Smooth muscle cell (in vitro differentiated cells): ENCODE data around the gene GNPTG. TPM values are rescaled to one million over a fixed set of nuclear protein-coding genes. Genes with fewer than 3 reads are reported as not detected.

Experiments used
- DNase-seq: peaks from one replicate; lab custom pipeline; 2025; ENCODE audit not compliant: unreplicated experiment; lab: John Stamatoyannopoulos, UW
- H2AFZ ChIP-seq: fragments of 200-600 bp; sonication (generic); 2 replicates; pipeline ENCODE4 v1.6.0; 2016; ENCODE audit warnings: antibody characterized with exemption, low read depth, mild to moderate bottlenecking
- H3F3A ChIP-seq: fragments of 200-600 bp; sonication (generic); 2 replicates; pipeline ENCODE4 v1.6.0; 2017; ENCODE audit warnings: antibody characterized with exemption, low read depth
- H3K27ac ChIP-seq: fragments of 200-600 bp; sonication (generic); 2 replicates; pipeline ENCODE4 v1.5.1; 2016; ENCODE audit warnings: low read depth, mild to moderate bottlenecking
- H3K27me3 ChIP-seq: fragments of 200-600 bp; sonication (generic); 2 replicates; pipeline ENCODE4 v1.6.1; 2016; ENCODE audit warnings: low read depth, mild to moderate bottlenecking
- H3K36me3 ChIP-seq: fragments of 200-600 bp; sonication (generic); 2 replicates; pipeline ENCODE4 v1.5.1; 2016; ENCODE audit warnings: low read depth
- H3K4me1 ChIP-seq: fragments of 200-600 bp; sonication (generic); 2 replicates; pipeline ENCODE4 v1.5.1; 2016; ENCODE audit warnings: low read depth
- H3K4me2 ChIP-seq: fragments of 200-600 bp; sonication (generic); 2 replicates; pipeline ENCODE4 v1.6.0; 2016; ENCODE audit warnings: mild to moderate bottlenecking
- H3K4me3 ChIP-seq: fragments of 200-600 bp; sonication (generic); 2 replicates; pipeline ENCODE4 v1.5.1; 2016; ENCODE audit warnings: mild to moderate bottlenecking
- H3K79me2 ChIP-seq: fragments of 200-600 bp; sonication (generic); 2 replicates; pipeline ENCODE4 v1.6.0; 2016; ENCODE audit warnings: low read depth, mild to moderate bottlenecking
- H3K9ac ChIP-seq: fragments of 200-600 bp; sonication (generic); 2 replicates; pipeline ENCODE4 v1.6.0; 2016; ENCODE audit warnings: low read depth
- H3K9me3 ChIP-seq: fragments of 200-600 bp; sonication (generic); replicated peaks from 2 replicates; pipeline ENCODE4 v1.5.1; 2016; ENCODE audit warnings: low read depth
- H4K20me1 ChIP-seq: fragments of 200-600 bp; sonication (generic); 2 replicates; pipeline ENCODE4 v1.6.0; 2016; ENCODE audit warnings: low read depth
- CTCF ChIP-seq: fragments of 200-600 bp; sonication (generic); IDR thresholded peaks from 2 replicates; pipeline ENCODE4 v1.5.1; 2017; ENCODE audit warnings: borderline replicate concordance, mild to moderate bottlenecking, antibody characterized with exemption; ENCODE audit not compliant: insufficient read depth, poor library complexity, severe bottlenecking
- WGBS: methylation state at CpG from one replicate; pipeline ENCODE4 v1.1.7; 2016; ENCODE audit warnings: low lambda C conversion rate; 5-methylcytosine and 5-hydroxymethylcytosine counted together
- polyA plus RNA-seq: library from polyadenylated mRNA; unstranded; fragments of >200 nt; fragmentation: Nextera tagmentation; extraction: Ambion mirVana; gene quantifications from 2 replicates; pipeline ENCODE4 v1.2.1, GENCODE V29; 2016
- total RNA-seq: library from RNA; depleted of rRNA; stranded (reverse); fragments of >200 nt; gene quantifications from 2 replicates; pipeline ENCODE4 v1.2.3, GENCODE V29; 2014

Gene GNPTG
- total and polyA plus RNA-seq, 2 experiments from 2014 or later, result 28.0 to 73.3 TPM

DNA sequence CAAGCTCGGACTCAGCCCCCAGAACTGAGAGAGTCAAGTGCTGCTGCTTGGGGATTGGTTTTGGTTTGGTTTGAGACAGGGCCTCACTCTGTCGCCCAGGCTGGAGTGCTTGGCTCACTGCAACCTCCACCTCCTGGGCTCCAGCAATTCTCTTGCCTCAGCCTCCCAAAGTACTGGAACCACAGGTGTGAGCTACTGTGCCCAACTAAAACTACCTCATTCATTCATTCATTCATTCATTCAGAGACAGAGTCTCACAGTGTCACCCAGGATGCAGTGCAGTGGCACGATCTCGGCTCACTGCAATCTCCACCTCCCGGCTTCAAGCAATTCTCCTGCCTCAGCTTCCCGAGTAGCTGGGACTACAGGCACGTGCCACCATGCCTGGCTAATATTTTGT, 38.0 kb downstream of the GNPTG start:
- H3K4me2 ChIP-seq, result no peak overlapping the region
- no peaks in the 10 kb centered on the region for H3K36me3 ChIP-seq
- 95% methylated on average over 7 of the region's 7 CpGs for WGBS
- H3K9ac ChIP-seq, result no peak overlapping the region
- no peaks in the 10 kb centered on the region for H3K79me2 ChIP-seq
- no peak for DNase-seq
- H4K20me1 ChIP-seq, result no peaks in the 10 kb centered on the region
- H3K27ac ChIP-seq, result no peak overlapping the region
- no peak for TF ChIP-seq CTCF
- no peaks in the 10 kb centered on the region for H3F3A ChIP-seq
- no peaks in the 10 kb centered on the region for H3K4me1 ChIP-seq
- H3K9me3 ChIP-seq, result no peaks in the 10 kb centered on the region
- H3K4me3 ChIP-seq, result no peak overlapping the region
- H3K27me3 ChIP-seq, result no peaks in the 10 kb centered on the region
- no peak overlapping the region for H2AFZ ChIP-seq

DNA sequence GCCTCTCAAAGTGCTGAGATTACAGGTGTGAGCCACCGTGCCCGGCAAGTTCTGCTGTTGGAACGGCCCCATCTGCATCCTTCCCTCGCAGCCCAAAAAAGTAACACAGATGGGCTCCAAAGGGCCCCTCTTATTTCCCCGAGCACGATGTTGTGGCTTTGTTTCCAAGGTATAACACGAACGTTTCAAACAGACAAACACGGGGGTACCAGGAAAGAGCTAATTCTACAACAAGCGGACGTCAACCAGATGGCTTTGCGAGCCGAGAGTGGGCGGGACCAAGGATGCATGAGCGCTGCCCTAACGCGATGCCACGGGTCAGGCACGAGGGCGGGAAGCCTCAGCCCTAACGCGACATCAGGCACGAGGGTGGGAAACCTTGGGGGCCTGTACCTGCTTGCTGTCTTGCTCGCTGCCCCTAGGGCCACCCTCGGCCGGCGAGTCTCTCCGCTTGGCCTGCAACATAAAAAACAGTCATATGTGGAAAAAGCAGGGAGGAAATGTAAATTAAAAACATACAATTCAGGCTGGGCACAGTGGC, 38.6 kb downstream of the GNPTG start:
- Histone ChIP-seq H2AFZ (no peak overlapping the region), H3K4me2 (no peak overlapping the region), H4K20me1 (no peaks in the 10 kb centered on the region), H3K79me2 (no peaks in the 10 kb centered on the region), H3K9me3 (no peaks in the 10 kb centered on the region), H3K27ac (no peak overlapping the region), H3K4me1 (no peaks in the 10 kb centered on the region), H3K4me3 (no peak overlapping the region), H3K36me3 (no peaks in the 10 kb centered on the region), H3K9ac (no peak overlapping the region), H3F3A (no peaks in the 10 kb centered on the region), H3K27me3 (no peaks in the 10 kb centered on the region)
- DNase-seq, result no peak
- no peak for TF ChIP-seq CTCF
- WGBS, result 91% methylated on average over 28 of the region's 28 CpGs

DNA sequence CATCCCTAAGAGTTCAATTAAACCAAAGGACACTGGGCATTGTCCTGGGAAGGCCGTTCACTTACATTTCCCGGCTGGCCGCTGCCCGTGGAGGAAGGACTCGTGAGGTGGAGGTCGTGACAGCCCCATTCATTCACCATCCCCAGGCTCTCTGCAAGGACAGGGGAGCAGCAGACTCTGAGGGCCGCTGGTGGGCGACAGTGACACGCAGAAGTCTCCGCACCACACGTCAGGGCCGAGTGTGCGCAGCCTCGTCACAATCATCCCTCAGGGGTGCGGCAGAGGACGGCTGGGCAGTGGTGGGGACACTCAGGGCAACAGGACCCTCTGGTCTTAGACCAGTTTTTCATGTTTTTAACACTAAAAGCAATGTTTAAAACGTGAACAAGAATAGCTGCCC, 41.1 kb downstream of the GNPTG start:
- Histone ChIP-seq H3K9me3 (no peaks in the 10 kb centered on the region), H3F3A (no peaks in the 10 kb centered on the region), H3K4me2 (no peak overlapping the region), H3K27ac (no peak overlapping the region), H3K4me3 (no peak overlapping the region), H4K20me1 (no peaks in the 10 kb centered on the region), H3K27me3 (no peaks in the 10 kb centered on the region), H3K36me3 (no peaks in the 10 kb centered on the region), H2AFZ (no peak overlapping the region), H3K4me1 (no peaks in the 10 kb centered on the region), H3K9ac (no peak overlapping the region), H3K79me2 (no peaks in the 10 kb centered on the region)
- 96% methylated on average over 17 of the region's 17 CpGs for WGBS
- no peak for TF ChIP-seq CTCF
- DNase-seq, result no peak

- no peak for DNase-seq
- no peak for TF ChIP-seq CTCF
- H3K27me3 ChIP-seq, result no peaks in the 10 kb centered on the region
- no peak overlapping the region for H3K9ac ChIP-seq
- no peak overlapping the region for H3K4me3 ChIP-seq
- no peak overlapping the region for H3K27ac ChIP-seq
- no peaks in the 10 kb centered on the region for H4K20me1 ChIP-seq
- no peaks in the 10 kb centered on the region for H3K9me3 ChIP-seq
- no peaks in the 10 kb centered on the region for H3F3A ChIP-seq
- H3K79me2 ChIP-seq, result no peaks in the 10 kb centered on the region
- no peaks in the 10 kb centered on the region for H3K4me1 ChIP-seq
- no peak overlapping the region for H3K4me2 ChIP-seq
- WGBS, result 97% methylated on average over 21 of the region's 21 CpGs
- no peaks in the 10 kb centered on the region for H3K36me3 ChIP-seq
- no peak overlapping the region for H2AFZ ChIP-seq
Measured at GRCh38 chr16:1393613-1394176, 42.0 kb downstream of the GNPTG start.
